Measurements from ENCODE around the gene UPF1.
A peak's percentile ranks its signal among the peaks of the same experiment; 100 is the strongest.

Gene UPF1

DNA sequence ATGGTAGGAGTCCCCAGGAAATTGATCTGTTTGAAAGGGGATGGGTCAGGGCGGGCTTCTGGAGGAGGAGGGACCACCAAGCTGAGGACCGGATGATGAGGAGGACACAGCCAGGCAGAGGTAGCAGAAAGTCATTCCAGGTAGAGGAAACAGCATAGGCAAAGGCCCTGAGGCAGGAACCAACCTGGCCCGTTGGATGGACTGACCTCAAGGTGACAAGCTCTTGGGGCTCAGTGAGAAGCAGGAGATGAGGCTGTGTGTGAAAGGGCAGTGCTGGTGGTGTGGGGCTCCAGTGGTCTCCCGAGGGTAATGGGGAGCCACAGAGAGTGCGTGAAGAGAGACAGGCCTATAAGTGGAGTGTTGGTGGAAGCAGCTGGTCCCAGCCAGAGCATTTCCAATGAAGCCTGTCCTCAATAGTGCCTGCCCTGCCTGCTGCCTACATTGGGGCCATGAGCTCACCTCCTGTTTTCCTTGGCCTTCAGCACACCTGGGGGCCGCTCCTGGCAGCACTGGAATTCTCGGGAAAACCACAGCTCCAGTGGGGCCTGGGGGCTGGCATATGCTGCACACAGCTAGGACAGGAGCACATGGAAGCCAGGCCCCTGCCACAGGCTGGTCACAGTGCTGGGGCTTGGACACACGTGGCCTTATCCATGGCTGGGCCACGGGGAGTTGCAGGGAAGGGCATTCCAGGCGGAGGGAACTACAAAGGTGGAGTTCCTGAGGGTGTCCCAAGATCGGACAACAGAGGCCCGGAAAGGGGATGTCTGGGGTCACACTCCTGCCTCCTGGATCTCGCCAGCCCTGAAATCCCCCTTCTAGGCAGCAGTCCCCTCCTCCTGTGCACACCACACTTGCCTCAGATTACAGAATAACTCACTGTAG, 38.4 kb upstream of the UPF1 start:
- Histone ChIP-seq H3K9ac (ENCODE audit: low read depth, low read length) (no peak overlapping the region), H3K9me3 (ENCODE audit: control insufficient read depth, insufficient read depth, low read length) (no peaks in the 10 kb centered on the region), H3K36me3 (ENCODE audit: insufficient read depth, low read length) (no peaks in the 10 kb centered on the region), H3K4me1 (ENCODE audit: insufficient read depth, low read length) (no peaks in the 10 kb centered on the region)

DNA sequence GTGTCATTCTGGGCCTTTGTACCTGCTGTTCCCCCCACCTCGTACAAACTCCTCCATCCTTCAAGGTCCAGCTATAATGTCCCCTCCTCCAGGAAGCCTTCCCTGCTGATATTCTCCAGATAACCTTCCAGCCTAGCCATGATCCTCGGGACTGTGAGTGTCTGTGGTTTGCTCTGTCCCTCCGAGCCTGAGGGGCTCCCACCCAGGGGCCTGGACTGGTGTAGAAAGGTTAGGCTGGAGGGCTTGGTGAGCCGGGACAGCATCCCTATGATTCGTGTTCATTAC, 37.8 kb upstream of the UPF1 start:
- Histone ChIP-seq H3K9ac (ENCODE audit: low read depth, low read length) (no peak overlapping the region), H3K9me3 (ENCODE audit: control insufficient read depth, insufficient read depth, low read length) (no peaks in the 10 kb centered on the region), H3K36me3 (ENCODE audit: insufficient read depth, low read length) (no peaks in the 10 kb centered on the region), H3K4me1 (ENCODE audit: insufficient read depth, low read length) (no peaks in the 10 kb centered on the region)

DNA sequence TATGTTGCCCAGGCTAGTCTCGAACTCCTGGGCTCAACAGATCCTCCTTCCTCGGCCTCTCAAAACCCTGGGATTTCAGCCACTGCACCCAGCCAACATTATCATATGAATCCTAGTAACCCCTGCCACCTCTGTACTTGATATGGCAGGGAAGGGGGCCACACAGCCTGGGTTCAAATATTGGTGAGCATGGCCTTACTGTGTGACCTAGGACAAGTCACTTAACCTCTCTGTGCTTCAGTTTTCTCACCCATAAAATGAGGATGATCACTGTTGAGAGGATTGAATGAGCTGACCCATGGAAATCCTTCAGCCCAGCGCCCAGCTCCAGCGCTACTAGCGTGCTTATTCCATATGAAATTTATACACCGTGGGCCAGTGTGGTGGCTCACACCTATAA, 37.1 kb upstream of the UPF1 start:
- no peaks in the 10 kb centered on the region for H3K9me3 ChIP-seq (ENCODE audit: control insufficient read depth, insufficient read depth, low read length)
- H3K36me3 ChIP-seq (ENCODE audit: insufficient read depth, low read length), result no peaks in the 10 kb centered on the region
- no peaks in the 10 kb centered on the region for H3K4me1 ChIP-seq (ENCODE audit: insufficient read depth, low read length)
- H3K9ac ChIP-seq (ENCODE audit: low read depth, low read length), result no peak overlapping the region

DNA sequence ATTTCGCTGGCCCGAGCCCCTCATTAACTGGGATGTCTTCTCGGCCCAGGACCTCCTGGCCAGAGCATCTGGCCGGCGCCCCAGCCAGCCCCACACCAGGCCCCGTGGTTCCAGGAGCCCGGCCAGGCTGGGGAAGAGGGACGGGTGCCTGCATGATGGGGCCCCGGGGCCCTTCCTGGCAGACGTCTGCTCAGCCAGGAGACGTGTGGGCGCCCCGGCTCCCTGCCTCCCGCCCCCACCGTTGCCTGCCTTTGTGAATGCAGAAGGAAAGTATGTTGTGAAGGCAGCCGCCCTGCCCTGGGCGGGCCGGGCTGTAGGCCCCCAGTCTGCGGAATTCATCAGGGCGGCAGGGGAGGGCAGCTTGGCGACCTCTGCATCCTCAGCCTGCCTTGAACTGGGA, 36.2 kb upstream of the UPF1 start:
- no peaks in the 10 kb centered on the region for H3K36me3 ChIP-seq (ENCODE audit: insufficient read depth, low read length)
- H3K9ac ChIP-seq (ENCODE audit: low read depth, low read length), result no peak overlapping the region
- H3K4me1 ChIP-seq (ENCODE audit: insufficient read depth, low read length), result no peaks in the 10 kb centered on the region
- H3K9me3 ChIP-seq (ENCODE audit: control insufficient read depth, insufficient read depth, low read length), result no peaks in the 10 kb centered on the region

DNA sequence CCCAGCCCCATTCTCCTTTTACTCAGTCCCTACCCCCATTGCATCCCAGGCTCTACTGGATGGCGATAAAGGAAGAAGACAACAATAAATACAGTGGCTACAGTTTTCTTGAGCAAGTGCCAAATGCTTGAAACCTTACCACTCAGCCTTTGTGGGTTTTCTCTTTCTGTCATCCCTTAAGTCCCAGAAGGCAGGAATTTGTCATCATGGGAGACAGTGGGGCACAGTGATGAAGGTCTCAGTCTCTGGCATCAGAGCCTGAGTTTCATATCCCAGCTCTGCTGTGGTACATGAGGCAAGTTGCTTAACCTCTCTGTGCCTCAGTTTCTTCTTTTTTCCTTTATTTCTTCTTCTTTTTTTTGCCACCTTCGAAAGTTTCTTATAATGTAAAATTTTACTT, 35.5 kb upstream of the UPF1 start:
- H3K4me1 ChIP-seq (ENCODE audit: insufficient read depth, low read length), result no peaks in the 10 kb centered on the region
- H3K9me3 ChIP-seq (ENCODE audit: control insufficient read depth, insufficient read depth, low read length), result no peaks in the 10 kb centered on the region
- H3K9ac ChIP-seq (ENCODE audit: low read depth, low read length), result no peak overlapping the region
- no peaks in the 10 kb centered on the region for H3K36me3 ChIP-seq (ENCODE audit: insufficient read depth, low read length)

DNA sequence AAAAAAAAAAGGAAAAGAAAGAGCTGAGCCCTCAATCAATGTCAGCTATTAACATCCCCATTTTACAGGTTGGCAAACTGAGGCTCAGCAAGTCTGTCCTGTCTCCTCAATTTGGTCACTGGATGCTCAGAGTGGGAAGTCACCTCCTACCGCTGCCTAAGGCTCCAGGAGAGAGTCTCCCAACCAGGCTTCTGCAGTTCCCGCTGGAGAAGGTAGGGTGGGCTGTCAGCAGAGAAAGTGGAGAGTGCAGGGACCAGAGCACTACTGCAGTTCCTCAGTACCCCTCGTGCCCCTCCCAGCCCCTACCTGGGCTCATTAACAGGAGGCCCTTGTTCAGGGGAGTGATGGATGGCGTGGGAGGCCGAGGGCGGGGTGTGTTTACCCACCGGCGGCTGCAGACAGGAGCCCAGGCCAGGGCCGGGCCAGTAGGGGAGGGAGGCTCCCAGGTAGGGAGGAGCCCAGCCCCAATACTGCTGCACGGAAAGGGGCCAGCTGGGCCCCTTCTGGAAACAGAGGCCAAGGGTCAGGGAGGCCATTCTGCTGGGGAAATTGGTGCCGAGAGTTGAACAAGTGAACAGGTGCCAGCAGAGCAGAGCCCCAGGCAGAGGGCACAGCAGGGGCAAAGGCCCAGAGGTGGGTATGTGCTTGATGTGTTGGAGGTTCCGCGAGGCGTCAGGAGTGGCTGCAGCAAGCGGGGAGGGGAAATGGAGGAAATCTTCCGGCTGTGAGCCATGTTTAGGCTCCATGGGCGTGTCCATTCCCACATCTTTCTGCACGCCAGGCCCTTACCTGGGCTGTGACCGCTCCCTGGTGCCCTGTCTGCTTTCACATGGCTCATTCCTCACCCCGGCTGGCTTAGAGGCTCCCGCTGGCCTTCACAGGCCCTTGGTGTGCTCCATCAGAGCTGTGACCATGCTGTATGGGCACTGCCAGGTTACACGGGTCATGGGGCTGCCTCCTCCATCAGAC, 33.1 kb upstream of the UPF1 start:
- Histone ChIP-seq H3K9me3 (ENCODE audit: control insufficient read depth, insufficient read depth, low read length) (no peaks in the 10 kb centered on the region), H3K36me3 (ENCODE audit: insufficient read depth, low read length) (no peaks in the 10 kb centered on the region), H3K4me1 (ENCODE audit: insufficient read depth, low read length) (no peaks in the 10 kb centered on the region), H3K9ac (ENCODE audit: low read depth, low read length) (no peak overlapping the region)

DNA sequence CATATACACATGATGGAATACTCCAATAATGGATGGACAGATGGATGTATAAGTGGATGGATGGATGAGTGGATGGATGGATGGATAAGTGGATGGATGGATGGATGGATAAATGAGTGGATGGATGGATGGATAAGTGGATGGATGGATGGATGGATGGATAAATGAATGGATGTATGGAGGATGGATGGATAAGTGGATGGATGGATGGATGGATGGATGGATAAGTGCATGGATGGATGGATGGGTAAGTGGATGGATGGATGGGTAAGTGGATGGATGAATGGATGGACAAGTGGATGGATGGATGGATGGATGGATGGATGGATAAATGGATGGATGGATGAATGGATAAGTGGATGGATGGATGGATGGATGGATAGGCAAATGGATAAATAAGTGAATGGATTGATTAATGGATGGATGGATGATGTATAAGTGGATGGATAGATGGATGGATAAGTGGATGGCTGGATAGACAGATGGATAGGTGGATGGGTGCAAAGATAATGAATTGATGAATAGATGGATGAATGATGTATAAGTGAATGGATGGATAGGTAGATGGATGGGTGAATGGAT, 32.3 kb upstream of the UPF1 start:
- no peaks in the 10 kb centered on the region for H3K36me3 ChIP-seq (ENCODE audit: insufficient read depth, low read length)
- H3K9ac ChIP-seq (ENCODE audit: low read depth, low read length), result no peak overlapping the region
- no peaks in the 10 kb centered on the region for H3K9me3 ChIP-seq (ENCODE audit: control insufficient read depth, insufficient read depth, low read length)
- H3K4me1 ChIP-seq (ENCODE audit: insufficient read depth, low read length), result no peaks in the 10 kb centered on the region

DNA sequence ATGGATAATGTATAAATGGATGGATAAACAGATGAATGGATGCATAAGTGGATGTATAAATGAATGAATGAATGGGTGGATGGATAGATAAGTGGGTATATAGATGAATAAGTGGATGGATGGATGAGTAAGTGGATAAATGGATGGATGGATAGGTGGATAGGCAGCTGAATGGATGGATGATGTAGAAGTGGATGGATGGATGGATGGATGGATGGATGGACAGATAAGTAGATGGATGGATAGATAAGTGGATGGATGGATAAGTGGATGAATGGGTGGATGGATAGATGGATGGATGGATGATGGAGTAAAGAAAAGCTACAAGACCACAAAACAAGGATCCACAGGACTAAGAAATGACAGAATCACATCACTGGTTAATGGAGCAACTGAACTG, 31.7 kb upstream of the UPF1 start:
- no peaks in the 10 kb centered on the region for H3K36me3 ChIP-seq (ENCODE audit: insufficient read depth, low read length)
- H3K9me3 ChIP-seq (ENCODE audit: control insufficient read depth, insufficient read depth, low read length), result no peaks in the 10 kb centered on the region
- no peaks in the 10 kb centered on the region for H3K4me1 ChIP-seq (ENCODE audit: insufficient read depth, low read length)
- no peak overlapping the region for H3K9ac ChIP-seq (ENCODE audit: low read depth, low read length)

DNA sequence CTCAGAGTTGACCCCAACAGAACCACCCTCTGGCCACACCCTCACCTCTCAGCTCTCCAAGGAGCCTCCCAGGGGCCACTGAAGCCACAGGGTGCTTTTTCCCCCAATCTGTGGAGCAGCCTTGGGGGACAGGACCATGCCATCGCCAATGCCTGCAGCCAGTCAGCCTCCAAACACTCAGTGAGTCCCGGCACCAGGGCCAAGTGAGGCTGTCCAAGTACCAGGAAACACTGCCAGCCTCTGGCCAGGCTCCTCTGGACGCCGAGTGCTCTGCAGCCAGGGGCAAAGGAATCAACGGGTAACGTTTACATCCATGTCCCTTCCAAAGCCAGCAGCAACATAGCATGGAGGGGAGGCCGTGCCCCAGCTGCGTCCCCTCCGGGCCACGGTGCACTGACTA, 31.1 kb upstream of the UPF1 start:
- H3K36me3 ChIP-seq (ENCODE audit: insufficient read depth, low read length), result no peaks in the 10 kb centered on the region
- no peaks in the 10 kb centered on the region for H3K4me1 ChIP-seq (ENCODE audit: insufficient read depth, low read length)
- H3K9me3 ChIP-seq (ENCODE audit: control insufficient read depth, insufficient read depth, low read length), result no peaks in the 10 kb centered on the region
- no peak overlapping the region for H3K9ac ChIP-seq (ENCODE audit: low read depth, low read length)

DNA sequence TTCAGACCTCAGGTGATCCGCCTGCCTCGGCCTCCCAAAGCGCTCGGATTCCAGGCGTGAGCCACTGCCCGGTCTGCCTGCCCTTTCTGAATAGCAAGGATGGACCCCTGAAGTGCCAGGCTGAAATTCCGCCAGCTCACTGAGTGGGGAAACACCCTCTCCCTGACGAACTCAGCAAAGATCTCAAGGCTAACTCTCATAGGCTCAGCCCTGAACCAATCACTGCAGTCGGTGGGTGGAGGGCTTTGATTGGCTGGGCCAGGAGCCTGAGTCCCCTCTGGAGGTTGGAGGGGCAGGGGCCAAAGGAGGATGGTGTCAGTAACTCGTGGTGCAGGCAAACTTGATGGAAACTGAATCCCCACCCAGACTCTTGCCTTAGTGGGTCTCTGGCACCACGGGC, 29.4 kb upstream of the UPF1 start:
- no peaks in the 10 kb centered on the region for H3K4me1 ChIP-seq (ENCODE audit: insufficient read depth, low read length)
- no peaks in the 10 kb centered on the region for H3K9me3 ChIP-seq (ENCODE audit: control insufficient read depth, insufficient read depth, low read length)
- H3K9ac ChIP-seq (ENCODE audit: low read depth, low read length), result peak overlapping the region; percentile 5; the same call in 1 of the 2 replicates
- H3K36me3 ChIP-seq (ENCODE audit: insufficient read depth, low read length), result no peaks in the 10 kb centered on the region

DNA sequence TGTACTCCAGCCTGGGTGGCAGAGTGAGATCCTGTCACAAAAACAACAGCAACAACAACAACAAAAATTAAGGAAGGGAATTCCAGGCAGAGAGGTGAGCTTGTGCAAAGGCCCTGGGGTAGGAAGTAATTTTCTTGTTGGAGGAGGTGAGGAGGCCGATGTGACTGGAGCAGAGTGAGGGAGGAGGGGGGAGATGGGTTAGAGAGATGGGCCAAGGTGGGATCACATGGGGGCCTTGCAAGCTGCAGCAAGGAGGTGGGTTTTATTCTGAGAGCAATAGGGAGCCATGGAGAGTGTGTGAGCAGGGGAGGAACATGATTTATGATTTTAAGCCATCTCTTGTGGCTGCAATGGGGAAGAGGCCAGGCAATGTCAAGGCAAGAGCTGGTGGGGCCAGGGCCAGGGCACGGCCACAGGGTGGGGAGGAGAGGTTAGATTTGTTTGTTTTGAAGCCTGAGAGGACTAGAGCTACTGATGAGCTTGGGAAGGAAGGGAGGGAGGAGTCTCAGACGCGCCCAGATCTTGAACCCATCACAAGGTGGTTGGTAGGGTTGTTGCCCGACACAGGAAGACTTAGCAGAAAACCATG, 28.1 kb upstream of the UPF1 start:
- no peaks in the 10 kb centered on the region for H3K4me1 ChIP-seq (ENCODE audit: insufficient read depth, low read length)
- H3K9me3 ChIP-seq (ENCODE audit: control insufficient read depth, insufficient read depth, low read length), result no peaks in the 10 kb centered on the region
- H3K9ac ChIP-seq (ENCODE audit: low read depth, low read length), result no peak overlapping the region
- no peaks in the 10 kb centered on the region for H3K36me3 ChIP-seq (ENCODE audit: insufficient read depth, low read length)

DNA sequence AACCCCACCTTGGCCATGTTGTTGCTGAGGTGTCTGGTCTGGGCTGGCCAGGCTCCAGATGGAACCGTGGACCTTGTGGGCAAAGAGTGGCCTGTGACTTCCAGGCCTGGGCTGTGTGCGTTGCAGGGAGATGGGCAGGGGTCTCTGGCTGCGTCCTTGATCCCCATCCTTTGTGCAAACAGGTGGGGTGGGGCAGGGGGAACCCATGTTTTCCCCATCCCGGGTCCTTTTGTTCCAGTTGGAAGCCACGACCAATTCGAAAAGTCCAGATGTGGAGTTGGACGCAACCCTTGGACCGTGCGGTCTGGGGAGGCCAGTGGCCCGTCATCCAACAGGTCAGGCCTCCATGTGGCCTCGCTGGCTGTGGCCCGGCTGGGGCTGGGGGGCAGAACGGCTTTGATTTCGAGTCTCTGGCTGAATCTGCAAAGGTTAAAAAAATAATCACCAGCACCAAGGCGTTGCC, 27.6 kb upstream of the UPF1 start:
- H3K9ac ChIP-seq (ENCODE audit: low read depth, low read length), result no peak overlapping the region

DNA sequence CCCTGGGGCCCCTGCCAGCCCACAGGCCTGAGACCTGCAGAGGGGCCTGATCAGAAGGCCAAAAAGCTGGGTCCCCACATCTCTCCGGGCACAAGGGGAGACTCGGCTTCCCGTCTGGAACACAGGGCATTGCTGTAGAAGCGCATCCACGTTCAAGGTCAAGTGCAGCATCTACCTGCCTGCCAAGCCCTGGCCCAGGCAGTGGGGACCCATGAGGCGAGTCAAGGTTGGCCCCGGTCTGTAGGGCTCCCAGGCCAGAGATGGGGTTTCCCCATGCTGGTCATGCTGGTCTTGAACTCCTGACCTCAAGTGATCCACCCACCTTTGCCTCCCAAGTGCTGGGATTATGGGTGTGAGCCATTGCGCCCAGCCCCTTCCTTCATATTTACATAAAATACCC, 27.1 kb upstream of the UPF1 start:
- H3K9ac ChIP-seq (ENCODE audit: low read depth, low read length), result no peak overlapping the region
- no peaks in the 10 kb centered on the region for H3K36me3 ChIP-seq (ENCODE audit: insufficient read depth, low read length)
- no peaks in the 10 kb centered on the region for H3K9me3 ChIP-seq (ENCODE audit: control insufficient read depth, insufficient read depth, low read length)
- no peaks in the 10 kb centered on the region for H3K4me1 ChIP-seq (ENCODE audit: insufficient read depth, low read length)

More for the DNA sequence above, 27.6 kb upstream of the UPF1 start:
- Histone ChIP-seq H3K36me3 (ENCODE audit: insufficient read depth, low read length) (no peaks in the 10 kb centered on the region), H3K4me1 (ENCODE audit: insufficient read depth, low read length) (no peaks in the 10 kb centered on the region), H3K9me3 (ENCODE audit: control insufficient read depth, insufficient read depth, low read length) (no peaks in the 10 kb centered on the region)

DNA sequence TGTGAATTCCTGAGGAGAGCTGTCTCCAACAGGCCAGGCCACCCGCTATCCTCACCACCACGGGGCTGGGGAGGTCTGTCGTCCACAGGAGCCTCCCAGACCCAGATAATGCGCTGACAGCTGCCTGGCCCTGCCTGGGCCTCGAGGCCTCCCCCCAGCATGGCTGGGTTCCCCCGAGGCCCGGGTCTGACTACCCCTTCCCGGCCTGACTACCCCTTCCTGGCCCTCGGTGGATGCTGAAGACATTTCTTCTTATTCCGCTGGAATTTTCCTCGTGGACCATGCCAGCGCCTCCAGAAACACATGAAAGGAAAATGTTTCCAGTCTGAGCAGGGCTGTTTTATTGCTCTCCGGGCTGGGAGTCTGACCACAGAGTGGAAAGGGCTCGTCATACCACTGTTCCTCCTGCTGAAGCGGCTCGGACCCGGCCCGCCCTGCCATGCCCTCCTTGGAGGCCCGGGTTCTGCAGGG, 23.9 kb upstream of the UPF1 start:
- Histone ChIP-seq H3K9ac (ENCODE audit: low read depth, low read length) (no peak overlapping the region), H3K9me3 (ENCODE audit: control insufficient read depth, insufficient read depth, low read length) (no peaks in the 10 kb centered on the region), H3K4me1 (ENCODE audit: insufficient read depth, low read length) (no peaks in the 10 kb centered on the region), H3K36me3 (ENCODE audit: insufficient read depth, low read length) (no peaks in the 10 kb centered on the region)

Measured in ES-I3 (cell line).